ENCODE measurements around the gene BACE1-AS. TPM values are rescaled to one million over a fixed set of nuclear protein-coding genes. Genes with fewer than 3 reads are reported as not detected.

BACE1-AS gene
- total RNA-seq, 1 donor = 4.0 TPM

- DNase-seq (ENCODE audit: low read depth in 2 of 3, low spot score in 2 of 3) = no peak
Measured at GRCh38 chr11:117287668-117288067, 3.5 kb upstream of the BACE1-AS start.

- DNase-seq (ENCODE audit: low read depth in 2 of 3, low spot score in 2 of 3) = no peak
Measured at GRCh38 chr11:117289795-117290194, 1.4 kb upstream of the BACE1-AS start.

GRCh38 chr11:117292616-117293015 lies 1.5 kb downstream of the BACE1-AS start:
- no peak for DNase-seq (ENCODE audit: low read depth in 2 of 3, low spot score in 2 of 3)

- no peak for DNase-seq (ENCODE audit: low read depth in 2 of 3, low spot score in 2 of 3)
Measured at GRCh38 chr11:117295438-117296137, 4.4 kb downstream of the BACE1-AS start.

GRCh38 chr11:117296881-117297280 lies 5.7 kb downstream of the BACE1-AS start:
- no peak for DNase-seq (ENCODE audit: low read depth in 2 of 3, low spot score in 2 of 3)

- DNase-seq (ENCODE audit: low read depth in 2 of 3, low spot score in 2 of 3) = no peak
Measured at GRCh38 chr11:117298195-117298594, 7.0 kb downstream of the BACE1-AS start.

- no peak for DNase-seq (ENCODE audit: low read depth in 2 of 3, low spot score in 2 of 3)
Measured at GRCh38 chr11:117299351-117300282, 8.5 kb downstream of the BACE1-AS start.

GRCh38 chr11:117300283-117300663 lies 9.1 kb downstream of the BACE1-AS start:
- DNase-seq (ENCODE audit: low read depth in 2 of 3, low spot score in 2 of 3) = no peak

GRCh38 chr11:117300773-117301172 lies 9.6 kb downstream of the BACE1-AS start:
- DNase-seq (ENCODE audit: low read depth in 2 of 3, low spot score in 2 of 3) = no peak

GRCh38 chr11:117302228-117302627 lies 11.1 kb downstream of the BACE1-AS start:
- no peak for DNase-seq (ENCODE audit: low read depth in 2 of 3, low spot score in 2 of 3)

- DNase-seq (ENCODE audit: low read depth in 2 of 3, low spot score in 2 of 3) = no peak
Measured at GRCh38 chr11:117303101-117303500, 12.0 kb downstream of the BACE1-AS start.

GRCh38 chr11:117303646-117304315 lies 12.6 kb downstream of the BACE1-AS start:
- no peak for DNase-seq (ENCODE audit: low read depth in 2 of 3, low spot score in 2 of 3)

GRCh38 chr11:117305145-117305544 lies 14.0 kb downstream of the BACE1-AS start:
- no peak for DNase-seq (ENCODE audit: low read depth in 2 of 3, low spot score in 2 of 3)

- no peak for DNase-seq (ENCODE audit: low read depth in 2 of 3, low spot score in 2 of 3)
Measured at GRCh38 chr11:117309310-117309709, 18.2 kb downstream of the BACE1-AS start.

GRCh38 chr11:117313091-117313490 lies 21.9 kb downstream of the BACE1-AS start:
- no peak for DNase-seq (ENCODE audit: low read depth in 2 of 3, low spot score in 2 of 3)

GRCh38 chr11:117313828-117314768 lies 23.0 kb downstream of the BACE1-AS start:
- DNase-seq (ENCODE audit: low read depth in 2 of 3, low spot score in 2 of 3) = no peak

GRCh38 chr11:117314840-117315239 lies 23.7 kb downstream of the BACE1-AS start:
- peak in 2 of 3 donors; percentile 20 to 45 for DNase-seq (ENCODE audit: low read depth in 2 of 3, low spot score in 2 of 3)

- DNase-seq (ENCODE audit: low read depth in 2 of 3, low spot score in 2 of 3) = peak in 2 of 3 donors; percentile 10 to 12
Measured at GRCh38 chr11:117315285-117316196, 24.4 kb downstream of the BACE1-AS start.

Data from hematopoietic multipotent progenitor cell (in vitro differentiated cells).